ENCODE data around the gene TRPM8.

DNA sequence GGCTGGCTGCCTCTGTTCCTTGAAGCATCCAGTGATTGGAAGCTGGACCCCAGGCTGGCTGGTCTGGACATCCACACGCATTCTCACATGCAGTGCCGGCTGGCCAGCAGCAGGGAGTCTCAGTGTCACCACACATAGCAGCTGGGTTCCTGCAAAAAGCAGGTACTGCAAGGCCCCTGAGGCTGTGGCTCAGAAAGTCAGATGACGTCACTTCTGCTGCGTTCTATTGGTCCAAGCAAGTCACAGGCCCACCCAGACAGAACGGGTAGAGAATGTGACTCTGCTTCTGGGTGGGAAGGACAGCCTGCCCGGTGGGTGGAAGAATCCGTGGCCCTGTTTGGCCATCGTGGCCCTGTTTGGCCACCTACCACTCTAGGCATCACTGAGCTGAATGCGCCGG is 82.0 kb downstream of the TRPM8 start:
- TF ChIP-seq POLR2A (IDR thresholded peaks at IDR 0.05), result no peak
- TF ChIP-seq, protein P1, sequence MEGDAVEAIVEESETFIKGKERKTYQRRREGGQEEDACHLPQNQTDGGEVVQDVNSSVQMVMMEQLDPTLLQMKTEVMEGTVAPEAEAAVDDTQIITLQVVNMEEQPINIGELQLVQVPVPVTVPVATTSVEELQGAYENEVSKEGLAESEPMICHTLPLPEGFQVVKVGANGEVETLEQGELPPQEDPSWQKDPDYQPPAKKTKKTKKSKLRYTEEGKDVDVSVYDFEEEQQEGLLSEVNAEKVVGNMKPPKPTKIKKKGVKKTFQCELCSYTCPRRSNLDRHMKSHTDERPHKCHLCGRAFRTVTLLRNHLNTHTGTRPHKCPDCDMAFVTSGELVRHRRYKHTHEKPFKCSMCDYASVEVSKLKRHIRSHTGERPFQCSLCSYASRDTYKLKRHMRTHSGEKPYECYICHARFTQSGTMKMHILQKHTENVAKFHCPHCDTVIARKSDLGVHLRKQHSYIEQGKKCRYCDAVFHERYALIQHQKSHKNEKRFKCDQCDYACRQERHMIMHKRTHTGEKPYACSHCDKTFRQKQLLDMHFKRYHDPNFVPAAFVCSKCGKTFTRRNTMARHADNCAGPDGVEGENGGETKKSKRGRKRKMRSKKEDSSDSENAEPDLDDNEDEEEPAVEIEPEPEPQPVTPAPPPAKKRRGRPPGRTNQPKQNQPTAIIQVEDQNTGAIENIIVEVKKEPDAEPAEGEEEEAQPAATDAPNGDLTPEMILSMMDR (IDR thresholded peaks at IDR 0.05), result no peak
- TF ChIP-seq POLR2AphosphoS5 (IDR thresholded peaks at IDR 0.05), result no peak

Measured in prostate gland (tissue), 2 donors.